Parathyroid adenoma (tissue), 2 donors: ENCODE data around the gene CHRDL2.

Experiments
- H2AFZ ChIP-seq: fragments of 300-600 bp; sonication (generic); one replicate; pipeline ENCODE4 v1.7.0; 2017; ENCODE audit warnings: antibody characterized with exemption, mild to moderate bottlenecking
- H3K27ac ChIP-seq: fragments of 300-600 bp; sonication (generic); one replicate; pipeline ENCODE4 v1.7.0; 2017
- H3K27me3 ChIP-seq: fragments of 300-600 bp; sonication (generic); one replicate; pipeline ENCODE4 v1.7.0; 2017; ENCODE audit warnings: low read length; ENCODE audit not compliant: control insufficient read depth, insufficient read depth
- H3K36me3 ChIP-seq: fragments of 300-600 bp; sonication (generic); one replicate; pipeline ENCODE4 v1.7.0; 2017; ENCODE audit warnings: low read length; ENCODE audit not compliant: control insufficient read depth, insufficient read depth
- H3K4me1 ChIP-seq: fragments of 300-600 bp; sonication (generic); one replicate; pipeline ENCODE4 v1.7.0; 2017; ENCODE audit warnings: control low read depth
- H3K4me2 ChIP-seq: fragments of 300-600 bp; sonication (generic); one replicate; pipeline ENCODE4 v1.7.0; 2017; ENCODE audit warnings: low read length
- H3K4me3 ChIP-seq: fragments of 300-600 bp; sonication (generic); one replicate; pipeline ENCODE4 v1.7.0; 2017; ENCODE audit warnings: low read depth, low read length
- H3K79me2 ChIP-seq: fragments of 300-600 bp; sonication (generic); one replicate; pipeline ENCODE4 v1.7.0; 2017; ENCODE audit warnings: control low read depth
- H3K9ac ChIP-seq: fragments of 300-600 bp; sonication (generic); one replicate; pipeline ENCODE4 v1.7.0; 2017; ENCODE audit warnings: mild to moderate bottlenecking
- H3K9me3 ChIP-seq: fragments of 300-600 bp; sonication (generic); one replicate; pipeline ENCODE4 v1.7.0; 2017; ENCODE audit warnings: low read length; ENCODE audit not compliant: control insufficient read depth
- TF ChIP-seq, protein P1 (sequence below): fragments of 300-600 bp; sonication (generic); IDR thresholded peaks from one replicate; pipeline ENCODE4 v1.7.0; 2017; ENCODE audit warnings: antibody characterized with exemption, mild to moderate bottlenecking
- donor health status: primary hyperparathyroidism.

The CHRDL2 gene

DNA sequence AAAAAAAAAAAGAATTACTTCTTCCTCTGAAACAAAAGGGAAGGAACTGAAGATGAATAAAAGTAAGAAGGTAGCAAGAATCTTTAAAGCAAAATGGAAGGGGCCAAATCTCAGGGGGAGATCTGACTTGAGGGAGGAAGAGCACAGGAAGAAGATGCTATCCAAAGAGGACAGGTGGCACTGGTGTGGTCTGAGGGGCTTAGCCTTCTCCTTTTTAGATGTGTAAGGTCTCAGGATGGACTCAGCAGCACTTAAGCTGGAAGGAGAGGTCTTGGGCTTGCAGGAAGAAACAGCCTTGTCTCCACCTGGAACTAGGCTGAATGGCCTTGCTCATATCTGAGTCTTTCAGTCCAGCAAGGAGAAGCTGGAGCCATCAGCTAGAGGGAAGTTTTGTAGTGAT lies 12.4 kb upstream of the CHRDL2 start:
- H3K27ac ChIP-seq: no peak overlapping the region
- no peaks in the 10 kb centered on the region for H3K36me3 ChIP-seq
- H3K79me2 ChIP-seq: peaks cover 17% of the 10 kb centered on the region
- H3K4me1 ChIP-seq: peaks cover 9% of the 10 kb centered on the region
- H3K27me3 ChIP-seq: no peaks in the 10 kb centered on the region
- H3K4me3 ChIP-seq: no peak overlapping the region
- H3K9ac ChIP-seq: no peak overlapping the region
- no peak overlapping the region for H2AFZ ChIP-seq
- no peaks in the 10 kb centered on the region for H3K9me3 ChIP-seq
- TF ChIP-seq, protein P1, sequence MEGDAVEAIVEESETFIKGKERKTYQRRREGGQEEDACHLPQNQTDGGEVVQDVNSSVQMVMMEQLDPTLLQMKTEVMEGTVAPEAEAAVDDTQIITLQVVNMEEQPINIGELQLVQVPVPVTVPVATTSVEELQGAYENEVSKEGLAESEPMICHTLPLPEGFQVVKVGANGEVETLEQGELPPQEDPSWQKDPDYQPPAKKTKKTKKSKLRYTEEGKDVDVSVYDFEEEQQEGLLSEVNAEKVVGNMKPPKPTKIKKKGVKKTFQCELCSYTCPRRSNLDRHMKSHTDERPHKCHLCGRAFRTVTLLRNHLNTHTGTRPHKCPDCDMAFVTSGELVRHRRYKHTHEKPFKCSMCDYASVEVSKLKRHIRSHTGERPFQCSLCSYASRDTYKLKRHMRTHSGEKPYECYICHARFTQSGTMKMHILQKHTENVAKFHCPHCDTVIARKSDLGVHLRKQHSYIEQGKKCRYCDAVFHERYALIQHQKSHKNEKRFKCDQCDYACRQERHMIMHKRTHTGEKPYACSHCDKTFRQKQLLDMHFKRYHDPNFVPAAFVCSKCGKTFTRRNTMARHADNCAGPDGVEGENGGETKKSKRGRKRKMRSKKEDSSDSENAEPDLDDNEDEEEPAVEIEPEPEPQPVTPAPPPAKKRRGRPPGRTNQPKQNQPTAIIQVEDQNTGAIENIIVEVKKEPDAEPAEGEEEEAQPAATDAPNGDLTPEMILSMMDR: no peak
- no peak overlapping the region for H3K4me2 ChIP-seq

DNA sequence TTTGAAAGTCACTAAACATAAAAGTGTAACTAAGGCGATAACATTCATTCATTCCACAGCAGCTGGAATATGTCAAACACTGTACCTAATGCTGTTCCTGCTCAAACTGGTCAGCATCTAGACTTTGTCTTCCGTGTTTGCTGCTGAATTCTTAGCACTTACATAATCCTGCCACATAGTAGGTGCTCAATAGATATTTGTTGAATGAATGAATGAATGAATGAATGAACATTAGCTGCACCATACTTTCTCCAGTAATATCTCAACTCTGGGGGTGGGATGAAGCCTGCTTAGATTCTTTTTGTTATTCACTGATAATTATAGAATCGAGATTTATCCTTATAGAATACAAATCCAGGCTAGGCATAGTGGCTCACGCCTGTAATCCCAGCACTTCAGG lies 10.8 kb upstream of the CHRDL2 start:
- TF ChIP-seq, protein P1: no peak
- Histone ChIP-seq H3K4me2 (no peak overlapping the region), H3K36me3 (no peaks in the 10 kb centered on the region), H3K27ac (no peak overlapping the region), H3K9me3 (no peaks in the 10 kb centered on the region), H3K9ac (no peak overlapping the region), H2AFZ (no peak overlapping the region), H3K4me3 (no peak overlapping the region), H3K27me3 (no peaks in the 10 kb centered on the region), H3K79me2 (peaks cover 9% of the 10 kb centered on the region), H3K4me1 (no peaks in the 10 kb centered on the region)

DNA sequence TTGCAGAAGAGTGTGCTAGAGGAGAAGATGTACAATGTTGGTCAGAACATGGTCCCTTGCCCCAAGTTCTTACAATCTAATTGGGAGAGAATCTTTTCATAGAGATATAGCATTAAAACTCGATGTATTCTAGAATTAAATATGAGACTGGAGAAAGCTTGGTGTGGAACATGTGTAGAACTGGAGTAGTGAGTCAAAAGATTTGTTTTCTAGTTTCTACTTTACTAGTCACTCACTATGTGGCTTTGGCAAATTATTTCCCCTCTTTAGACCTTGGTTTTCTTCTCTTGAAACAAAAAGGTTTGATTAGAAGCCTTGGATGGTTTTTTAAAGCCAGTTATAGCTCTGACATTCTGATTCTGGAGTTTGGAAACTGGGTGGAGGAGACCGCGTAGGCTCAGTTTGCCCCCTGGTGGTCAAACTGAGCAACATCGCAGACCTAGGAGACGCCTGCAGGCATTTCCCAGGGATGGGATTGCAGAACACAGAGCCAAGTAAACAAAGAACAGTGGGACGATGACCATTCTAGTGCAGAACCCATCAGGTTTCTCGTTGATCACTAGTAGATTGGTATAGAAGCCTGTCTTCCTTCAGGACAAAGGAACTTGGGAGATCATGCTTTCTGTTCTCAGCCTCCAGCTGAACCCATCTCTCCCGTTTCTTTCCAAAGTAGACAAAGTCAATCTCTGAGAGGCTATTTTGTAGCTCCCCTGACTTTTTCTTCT lies 8.5 kb upstream of the CHRDL2 start:
- TF ChIP-seq, protein P1: peak; percentile 77
- no peaks in the 10 kb centered on the region for H3K36me3 ChIP-seq
- no peak overlapping the region for H3K27ac ChIP-seq
- no peaks in the 10 kb centered on the region for H3K9me3 ChIP-seq
- no peak overlapping the region for H2AFZ ChIP-seq
- no peaks in the 10 kb centered on the region for H3K27me3 ChIP-seq
- H3K4me3 ChIP-seq: no peak overlapping the region
- H3K9ac ChIP-seq: no peak overlapping the region
- no peak overlapping the region for H3K4me2 ChIP-seq
- no peaks in the 10 kb centered on the region for H3K4me1 ChIP-seq
- H3K79me2 ChIP-seq: peaks cover 2% of the 10 kb centered on the region

DNA sequence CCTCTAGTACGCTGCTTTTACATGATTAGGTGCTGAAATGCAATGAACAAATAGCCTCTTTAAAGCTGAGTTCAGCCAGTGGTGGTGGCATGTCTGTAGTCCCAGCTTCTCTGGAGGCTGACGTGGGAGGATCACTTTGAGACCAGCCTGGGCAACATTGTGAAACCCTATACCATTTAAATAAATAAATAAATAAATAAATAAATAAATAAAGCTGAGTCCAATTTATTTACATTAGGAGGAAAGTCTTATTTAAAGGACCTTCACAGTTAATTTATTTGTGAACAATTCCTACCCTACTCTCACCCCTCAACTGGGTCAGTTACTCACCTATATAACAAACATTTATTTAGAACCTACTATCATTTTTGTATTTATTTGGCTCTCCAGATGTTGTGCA lies 4.8 kb upstream of the CHRDL2 start:
- H3K27ac ChIP-seq: no peak overlapping the region
- no peaks in the 10 kb centered on the region for H3K9me3 ChIP-seq
- H3K4me2 ChIP-seq: no peak overlapping the region
- H3K36me3 ChIP-seq: no peaks in the 10 kb centered on the region
- TF ChIP-seq, protein P1: no peak
- no peaks in the 10 kb centered on the region for H3K27me3 ChIP-seq
- H2AFZ ChIP-seq: no peak overlapping the region
- no peaks in the 10 kb centered on the region for H3K4me1 ChIP-seq
- H3K9ac ChIP-seq: no peak overlapping the region
- H3K4me3 ChIP-seq: no peak overlapping the region
- no peaks in the 10 kb centered on the region for H3K79me2 ChIP-seq

DNA sequence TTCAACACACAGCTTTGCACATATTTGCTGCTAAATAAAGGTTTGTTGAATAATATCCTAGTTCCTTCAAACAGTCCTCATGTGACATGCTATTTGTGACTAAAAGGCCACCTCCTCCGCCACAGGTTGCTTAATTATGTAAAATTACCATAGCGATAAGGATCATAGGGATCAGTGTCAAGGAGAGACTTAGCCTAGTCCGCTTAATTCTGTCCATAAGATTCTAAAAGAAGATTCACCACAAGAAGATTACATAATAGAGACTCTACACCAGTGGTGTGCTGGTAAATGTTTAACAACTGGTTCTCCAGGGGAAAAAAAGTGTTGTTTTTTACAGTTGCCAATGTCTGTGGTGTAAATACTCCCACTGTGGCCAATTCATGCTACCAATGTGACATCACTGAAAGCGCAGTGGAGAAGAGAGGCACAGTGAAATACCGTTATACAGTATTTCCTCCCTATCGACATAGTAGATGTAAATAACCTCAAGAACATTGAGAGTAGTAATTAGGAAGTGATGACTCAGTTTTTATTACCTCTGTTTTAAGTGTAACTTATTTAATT lies 4.2 kb upstream of the CHRDL2 start:
- TF ChIP-seq, protein P1: no peak
- Histone ChIP-seq H3K4me1 (no peaks in the 10 kb centered on the region), H3K79me2 (no peaks in the 10 kb centered on the region), H3K4me2 (no peak overlapping the region), H3K27me3 (no peaks in the 10 kb centered on the region), H3K27ac (no peak overlapping the region), H3K9me3 (no peaks in the 10 kb centered on the region), H3K9ac (no peak overlapping the region), H2AFZ (no peak overlapping the region), H3K36me3 (no peaks in the 10 kb centered on the region), H3K4me3 (no peak overlapping the region)
